SK-N-SH (cell line): ENCODE data around the gene ATP13A3. TPM values are rescaled to one million over a fixed set of nuclear protein-coding genes. Genes with fewer than 3 reads are reported as not detected.

Experiments used
- CTCF ChIA-PET: fragments of 300-600, 350-600 bp; formaldehyde crosslinking; extraction: SDS; loops from one replicate; lab custom pipeline; 2021; lab: Yijun Ruan, JAX
- POLR2A ChIA-PET: fragments of 350-600 bp; sonication (Branson Sonifier 250); formaldehyde crosslinking; extraction: SDS; loops from one replicate; lab custom pipeline; 2020; ENCODE audit warnings: antibody characterized with exemption, inconsistent platforms; lab: Yijun Ruan, JAX
- DNase-seq: peaks from one replicate; pipeline ENCODE4 v3.0.0; 2012
- H2AFZ ChIP-seq: fragments of 200-600 bp; sonication (generic); 2 replicates; pipeline ENCODE4 v1.8.1; 2016; ENCODE audit warnings: antibody characterized with exemption, mild to moderate bottlenecking, low read depth
- H3F3A ChIP-seq: fragments of 200-600 bp; sonication (generic); replicated peaks from 2 replicates; pipeline ENCODE3; 2016; ENCODE audit warnings: antibody characterized with exemption, mild to moderate bottlenecking; ENCODE audit not compliant: insufficient read depth
- H3K27ac ChIP-seq, 2 experiments: fragments of 200-500 bp in 1 of 2; fragments of 200-600 bp in 1 of 2; sonication (Bioruptor generic) in 1 of 2; sonication (generic), shearing (Covaris generic) in 1 of 2; 2 replicates each; pipeline versions ENCODE4 v1.5.1 to v1.6.1; 2014 to 2016; ENCODE audit warnings: low read depth in 2 of 2, inconsistent platforms in 1 of 2, low read length in 1 of 2, mild to moderate bottlenecking in 1 of 2, mixed read lengths in 1 of 2
- H3K27me3 ChIP-seq: fragments of 200-600 bp; sonication (generic), shearing (Covaris generic); 2 replicates; pipeline ENCODE4 v1.6.1; 2016; ENCODE audit warnings: mixed run types; ENCODE audit not compliant: insufficient read depth
- H3K36me3 ChIP-seq, 2 experiments: fragments of 200-500 bp in 1 of 2; fragments of 200-600 bp in 1 of 2; sonication (Bioruptor generic) in 1 of 2; sonication (generic) in 1 of 2; replicated peaks in 1 of 2; 2 replicates each; pipeline versions ENCODE3 to v1.5.1; 2014 to 2016; ENCODE audit warnings: low read length in 1 of 2, mild to moderate bottlenecking in 1 of 2; ENCODE audit not compliant: insufficient read depth in 2 of 2, control insufficient read depth in 1 of 2
- H3K4me1 ChIP-seq, 2 experiments: fragments of 200-500 bp in 1 of 2; fragments of 200-600 bp in 1 of 2; sonication (Bioruptor generic) in 1 of 2; sonication (generic), shearing (Covaris generic) in 1 of 2; 2 replicates each; pipeline versions ENCODE4 v1.5.1 to v1.6.1; 2014 to 2016; ENCODE audit warnings: low read depth in 1 of 2, low read length in 1 of 2, mixed run types in 1 of 2; ENCODE audit not compliant: insufficient read depth in 2 of 2, control insufficient read depth in 1 of 2
- H3K4me2 ChIP-seq: fragments of 200-600 bp; sonication (generic), shearing (Covaris generic); 2 replicates; pipeline ENCODE4 v1.6.1; 2017; ENCODE audit warnings: mixed run types
- H3K4me3 ChIP-seq, 2 experiments: fragments of 200-500 bp in 1 of 2; fragments of 200-600 bp in 1 of 2; sonication (Bioruptor generic) in 1 of 2; sonication (generic), shearing (Covaris generic) in 1 of 2; 2 replicates each; pipeline versions ENCODE4 v1.5.1 to v1.8.1; 2014 to 2016; ENCODE audit warnings: low read depth in 2 of 2, inconsistent platforms in 1 of 2, low read length in 1 of 2, mild to moderate bottlenecking in 1 of 2, mixed read lengths in 1 of 2, moderate library complexity in 1 of 2
- H3K79me2 ChIP-seq: fragments of 200-600 bp; sonication (generic); 2 replicates; pipeline ENCODE4 v1.8.1; 2017; ENCODE audit warnings: mild to moderate bottlenecking; ENCODE audit not compliant: insufficient read depth
- H3K9ac ChIP-seq: fragments of 200-600 bp; sonication (generic); 2 replicates; pipeline ENCODE4 v1.6.1; 2017; ENCODE audit warnings: mixed run types
- H3K9me2 ChIP-seq: fragments of 200-600 bp; sonication (generic); 2 replicates; pipeline ENCODE4 v1.6.1; 2017; ENCODE audit warnings: mixed run types
- H3K9me3 ChIP-seq: fragments of 200-600 bp; sonication (generic); 2 replicates; pipeline ENCODE4 v1.6.1; 2017; ENCODE audit warnings: mixed run types, mild to moderate bottlenecking, moderate library complexity
- H4K20me1 ChIP-seq: fragments of 200-600 bp; sonication (generic); 2 replicates; pipeline ENCODE4 v1.6.1; 2017; ENCODE audit warnings: mild to moderate bottlenecking, mixed run types; ENCODE audit not compliant: insufficient read depth
- ELF1 ChIP-seq: IDR thresholded peaks from 2 replicates; pipeline ENCODE4 v1.4.0; 2012
- EP300 ChIP-seq, 2 experiments: IDR thresholded peaks; 2 replicates each; pipeline versions ENCODE4 v1.4.0 to v1.6.1; 2012; ENCODE audit warnings: borderline replicate concordance in 1 of 2, low read depth in 1 of 2, low read length in 1 of 2
- FOSL2 ChIP-seq: IDR thresholded peaks from 2 replicates; pipeline ENCODE4 v1.4.0; 2012; ENCODE audit warnings: low read depth, mild to moderate bottlenecking, moderate library complexity, borderline replicate concordance
- FOXJ3 ChIP-seq: sonication (generic); formaldehyde crosslinking; IDR thresholded peaks from 2 replicates; pipeline ENCODE4 v1.5.1; 2020; ENCODE audit warnings: mild to moderate bottlenecking, missing genetic modification reagents
- FOXM1 ChIP-seq: IDR thresholded peaks from 2 replicates; pipeline ENCODE4 v1.4.0; 2012; ENCODE audit warnings: low read depth, mild to moderate bottlenecking
- GABPA ChIP-seq: IDR thresholded peaks from 2 replicates; pipeline ENCODE4 v1.4.0; 2012; ENCODE audit warnings: low read depth, mild to moderate bottlenecking
- MXI1 ChIP-seq: IDR thresholded peaks from 2 replicates; pipeline ENCODE4 v1.6.1; 2012; ENCODE audit warnings: mild to moderate bottlenecking, low read depth, low read length, improper control_type of control experiment
- NFIC ChIP-seq: IDR thresholded peaks from 2 replicates; pipeline ENCODE4 v1.4.0; 2012; ENCODE audit warnings: borderline replicate concordance
- NRF1 ChIP-seq: IDR thresholded peaks from 2 replicates; pipeline ENCODE4 v1.6.1; 2012; ENCODE audit warnings: low read depth, mild to moderate bottlenecking, low read length
- POLR2AphosphoS5 ChIP-seq: IDR thresholded peaks from 2 replicates; pipeline ENCODE4 v1.6.1; 2012; ENCODE audit warnings: low read depth, low read length
- RAD21 ChIP-seq: IDR thresholded peaks from 2 replicates; pipeline ENCODE4 v1.6.1; 2012; ENCODE audit warnings: mild to moderate bottlenecking, low read length
- RCOR1 ChIP-seq: fragments of 150-350 bp; IDR thresholded peaks from 2 replicates; pipeline ENCODE4 v1.6.1; 2017; ENCODE audit warnings: antibody characterized with exemption, low read length
- RFX5 ChIP-seq: IDR thresholded peaks from 2 replicates; pipeline ENCODE4 v1.6.1; 2012; ENCODE audit warnings: mild to moderate bottlenecking, improper control_type of control experiment, low read length
- SIN3A ChIP-seq: IDR thresholded peaks from 2 replicates; pipeline ENCODE4 v1.6.1; 2012; ENCODE audit warnings: low read depth, mild to moderate bottlenecking, low read length, moderate library complexity, borderline replicate concordance
- SMC3 ChIP-seq: IDR thresholded peaks from 2 replicates; pipeline ENCODE4 v1.6.1; 2012; ENCODE audit warnings: low read depth, low read length, improper control_type of control experiment
- TCF12 ChIP-seq: IDR thresholded peaks from 2 replicates; pipeline ENCODE4 v1.4.0; 2012
- TEAD4 ChIP-seq: IDR thresholded peaks from 2 replicates; pipeline ENCODE4 v1.4.0; 2012; ENCODE audit warnings: mild to moderate bottlenecking, borderline replicate concordance; ENCODE audit not compliant: insufficient read depth
- USF1 ChIP-seq: IDR thresholded peaks from 2 replicates; pipeline ENCODE4 v1.4.0; 2012; ENCODE audit warnings: low read depth, borderline replicate concordance
- USF2 ChIP-seq: fragments of 150-350 bp; IDR thresholded peaks from 2 replicates; pipeline ENCODE4 v1.6.1; 2017; ENCODE audit warnings: antibody characterized with exemption, low read length, low read depth, borderline replicate concordance
- YY1 ChIP-seq: IDR thresholded peaks from 2 replicates; pipeline ENCODE4 v1.4.0; 2012; ENCODE audit warnings: low read depth, mild to moderate bottlenecking
- WGBS: methylation state at CpG from one replicate; pipeline ENCODE4 v1.1.6; 2017; ENCODE audit warnings: low lambda C conversion rate; 5-methylcytosine and 5-hydroxymethylcytosine counted together
- polyA plus RNA-seq, 3 experiments: library from polyadenylated mRNA; depleted of rRNA; stranded (reverse); fragments of >200 nt; gene quantifications; 2 replicates each; pipeline ENCODE4 v1.2.3, GENCODE V29; 2012
- TF ChIP-seq, protein P1 (sequence below): fragments of 150-350 bp; IDR thresholded peaks from 2 replicates; pipeline ENCODE4 v1.6.1; 2016; ENCODE audit warnings: mild to moderate bottlenecking, low read depth, low read length
- TF ChIP-seq, protein P2 (sequence below): IDR thresholded peaks from 2 replicates; pipeline ENCODE4 v1.4.0; 2012; ENCODE audit warnings: low read depth, borderline replicate concordance
- TF ChIP-seq, protein P3 (sequence below): fragments of 200-600 bp; sonication (generic); IDR thresholded peaks from 2 replicates; pipeline ENCODE4 v1.6.1; 2017; ENCODE audit warnings: antibody characterized with exemption, mild to moderate bottlenecking, moderate library complexity

ATP13A3 gene
- polyA plus RNA-seq, 1 of the 3 experiments (the other 2 are of a cell fraction), result 48.2 TPM

GRCh38 chr3:194503081-194503531 is 16.3 kb upstream of the ATP13A3 start:
- CTCF ChIA-PET, result no interaction called here
- WGBS, result 85% methylated on average over 2 of the region's 2 CpGs
- DNase-seq, result no peak
- Histone ChIP-seq H3K4me3 (no peak overlapping the region), H3K9ac (no peak overlapping the region), H3K27me3 (no peaks in the 10 kb centered on the region), H3K9me2 (no peaks in the 10 kb centered on the region), H3K4me1 (no peaks in the 10 kb centered on the region), H3K9me3 (no peaks in the 10 kb centered on the region), H3F3A (peaks cover 10% of the 10 kb centered on the region), H3K79me2 (no peaks in the 10 kb centered on the region), H4K20me1 (no peaks in the 10 kb centered on the region), H2AFZ (no peak overlapping the region), H3K4me2 (no peak overlapping the region), H3K27ac (no peak overlapping the region), H3K36me3 (no peaks in the 10 kb centered on the region)
- POLR2A ChIA-PET, result no interaction called here
- no peak for TF ChIP-seq RFX5
- no peak for TF ChIP-seq YY1
- TF ChIP-seq FOSL2, result no peak
- no peak for TF ChIP-seq USF1
- TF ChIP-seq USF2, result no peak
- no peak for TF ChIP-seq EP300 (IDR thresholded peaks at IDR 0.05; ENCODE audit: borderline replicate concordance in 1 of 2, low read depth in 1 of 2, low read length in 1 of 2)
- TF ChIP-seq GABPA, result no peak
- TF ChIP-seq TEAD4, result no peak
- no peak for TF ChIP-seq POLR2AphosphoS5
- TF ChIP-seq NFIC, result no peak
- TF ChIP-seq TCF12, result no peak
- TF ChIP-seq SIN3A, result no peak
- TF ChIP-seq SMC3, result no peak
- no peak for TF ChIP-seq MXI1
- TF ChIP-seq, protein P1, sequence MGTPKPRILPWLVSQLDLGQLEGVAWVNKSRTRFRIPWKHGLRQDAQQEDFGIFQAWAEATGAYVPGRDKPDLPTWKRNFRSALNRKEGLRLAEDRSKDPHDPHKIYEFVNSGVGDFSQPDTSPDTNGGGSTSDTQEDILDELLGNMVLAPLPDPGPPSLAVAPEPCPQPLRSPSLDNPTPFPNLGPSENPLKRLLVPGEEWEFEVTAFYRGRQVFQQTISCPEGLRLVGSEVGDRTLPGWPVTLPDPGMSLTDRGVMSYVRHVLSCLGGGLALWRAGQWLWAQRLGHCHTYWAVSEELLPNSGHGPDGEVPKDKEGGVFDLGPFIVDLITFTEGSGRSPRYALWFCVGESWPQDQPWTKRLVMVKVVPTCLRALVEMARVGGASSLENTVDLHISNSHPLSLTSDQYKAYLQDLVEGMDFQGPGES, result no peak
- no peak for TF ChIP-seq NRF1
- TF ChIP-seq RAD21, result no peak
- no peak for TF ChIP-seq FOXM1
- no peak for TF ChIP-seq ELF1

DNA sequence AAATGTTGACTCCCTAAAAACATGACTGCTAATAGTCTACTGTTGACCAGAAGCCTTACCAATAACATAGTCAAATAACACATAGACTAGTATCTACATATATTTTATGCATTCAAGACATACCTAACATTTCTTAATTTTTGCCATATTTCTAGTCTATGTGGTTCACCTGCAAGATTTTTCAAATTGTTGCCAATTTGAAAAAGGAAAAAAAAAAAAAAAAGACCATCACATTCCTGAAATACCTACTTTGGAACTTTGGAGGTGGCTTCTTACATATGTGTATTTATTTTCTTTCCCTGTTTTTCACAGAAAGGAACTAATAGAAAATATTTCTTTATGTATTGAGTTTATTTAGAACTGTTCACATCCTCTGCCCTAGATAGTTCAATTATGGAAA is 13.4 kb upstream of the ATP13A3 start:
- no peaks in the 10 kb centered on the region for H3K9me3 ChIP-seq
- TF ChIP-seq, protein P2, sequence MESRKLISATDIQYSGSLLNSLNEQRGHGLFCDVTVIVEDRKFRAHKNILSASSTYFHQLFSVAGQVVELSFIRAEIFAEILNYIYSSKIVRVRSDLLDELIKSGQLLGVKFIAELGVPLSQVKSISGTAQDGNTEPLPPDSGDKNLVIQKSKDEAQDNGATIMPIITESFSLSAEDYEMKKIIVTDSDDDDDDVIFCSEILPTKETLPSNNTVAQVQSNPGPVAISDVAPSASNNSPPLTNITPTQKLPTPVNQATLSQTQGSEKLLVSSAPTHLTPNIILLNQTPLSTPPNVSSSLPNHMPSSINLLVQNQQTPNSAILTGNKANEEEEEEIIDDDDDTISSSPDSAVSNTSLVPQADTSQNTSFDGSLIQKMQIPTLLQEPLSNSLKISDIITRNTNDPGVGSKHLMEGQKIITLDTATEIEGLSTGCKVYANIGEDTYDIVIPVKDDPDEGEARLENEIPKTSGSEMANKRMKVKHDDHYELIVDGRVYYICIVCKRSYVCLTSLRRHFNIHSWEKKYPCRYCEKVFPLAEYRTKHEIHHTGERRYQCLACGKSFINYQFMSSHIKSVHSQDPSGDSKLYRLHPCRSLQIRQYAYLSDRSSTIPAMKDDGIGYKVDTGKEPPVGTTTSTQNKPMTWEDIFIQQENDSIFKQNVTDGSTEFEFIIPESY, result no peak
- TF ChIP-seq FOXM1, result no peak
- TF ChIP-seq RCOR1, result no peak
- TF ChIP-seq, protein P3, sequence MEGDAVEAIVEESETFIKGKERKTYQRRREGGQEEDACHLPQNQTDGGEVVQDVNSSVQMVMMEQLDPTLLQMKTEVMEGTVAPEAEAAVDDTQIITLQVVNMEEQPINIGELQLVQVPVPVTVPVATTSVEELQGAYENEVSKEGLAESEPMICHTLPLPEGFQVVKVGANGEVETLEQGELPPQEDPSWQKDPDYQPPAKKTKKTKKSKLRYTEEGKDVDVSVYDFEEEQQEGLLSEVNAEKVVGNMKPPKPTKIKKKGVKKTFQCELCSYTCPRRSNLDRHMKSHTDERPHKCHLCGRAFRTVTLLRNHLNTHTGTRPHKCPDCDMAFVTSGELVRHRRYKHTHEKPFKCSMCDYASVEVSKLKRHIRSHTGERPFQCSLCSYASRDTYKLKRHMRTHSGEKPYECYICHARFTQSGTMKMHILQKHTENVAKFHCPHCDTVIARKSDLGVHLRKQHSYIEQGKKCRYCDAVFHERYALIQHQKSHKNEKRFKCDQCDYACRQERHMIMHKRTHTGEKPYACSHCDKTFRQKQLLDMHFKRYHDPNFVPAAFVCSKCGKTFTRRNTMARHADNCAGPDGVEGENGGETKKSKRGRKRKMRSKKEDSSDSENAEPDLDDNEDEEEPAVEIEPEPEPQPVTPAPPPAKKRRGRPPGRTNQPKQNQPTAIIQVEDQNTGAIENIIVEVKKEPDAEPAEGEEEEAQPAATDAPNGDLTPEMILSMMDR, result no peak
- no peak for TF ChIP-seq TCF12
- no peak for TF ChIP-seq SMC3
- no peak for TF ChIP-seq YY1
- no peak for TF ChIP-seq FOXJ3
- no peak for TF ChIP-seq POLR2AphosphoS5
- ChIA-PET CTCF (no interaction called here), POLR2A (no interaction called here)
- DNase-seq, result no peak
- H3K36me3 ChIP-seq, result no peaks in the 10 kb centered on the region
- H3K9ac ChIP-seq, result no peak overlapping the region
- no peaks in the 10 kb centered on the region for H3K27me3 ChIP-seq
- H3K79me2 ChIP-seq, result no peaks in the 10 kb centered on the region
- 0 out of 4 replicates have a peak, but pooled peaks cover 0 to 4% of the 10 kb centered on the region in 2 experiments for H3K4me1 ChIP-seq
- no peaks in the 10 kb centered on the region for H4K20me1 ChIP-seq
- no peaks in the 10 kb centered on the region for H3K9me2 ChIP-seq
- no peak overlapping the region for H3K4me2 ChIP-seq
- H2AFZ ChIP-seq, result no peak overlapping the region
- no peak overlapping the region for H3K27ac ChIP-seq
- H3K4me3 ChIP-seq, result no peak overlapping the region
- peaks cover 10% of the 10 kb centered on the region for H3F3A ChIP-seq
